Thyroid gland (tissue), 4 donors: Measurements from ENCODE around the gene KATNAL1. TPM values are rescaled to one million over a fixed set of nuclear protein-coding genes. Genes with fewer than 3 reads are reported as not detected.
A peak's percentile ranks its signal among the peaks of the same experiment; 100 is the strongest.

Source experiments
- DNase-seq, 2 donors: peaks; one replicate each; pipeline ENCODE4 v3.0.0-alpha.2; 2019
- H3K27ac ChIP-seq, 3 donors: fragments of 200-600 bp; sonication (generic); 1 replicate in 2 of 3; 2 replicates in 1 of 3; pipeline ENCODE4 v1.5.1; 2016 to 2019; ENCODE audit warnings: mild to moderate bottlenecking in 1 of 3, moderate library complexity in 1 of 3
- H3K27me3 ChIP-seq: fragments of 200-600 bp; sonication (generic); one replicate; pipeline ENCODE4 v1.5.1; 2019
- H3K36me3 ChIP-seq, 2 donors: fragments of 200-600 bp; sonication (generic); one replicate each; pipeline ENCODE4 v1.5.1; 2016 to 2019
- H3K4me1 ChIP-seq, 2 donors: fragments of 200-600 bp; sonication (generic); one replicate each; pipeline ENCODE4 v1.5.1; 2017 to 2019
- H3K4me3 ChIP-seq, 3 donors: fragments of 200-600 bp; sonication (generic); replicated peaks in 1 of 3; 1 replicate in 2 of 3; 2 replicates in 1 of 3; pipeline ENCODE4 v1.5.1; 2016; ENCODE audit warnings: mild to moderate bottlenecking in 1 of 3
- H3K9me3 ChIP-seq: fragments of 200-600 bp; sonication (generic); one replicate; pipeline ENCODE4 v1.5.1; 2017
- POLR2A ChIP-seq, 2 donors: fragments of 450-650 bp; IDR thresholded peaks; one replicate each; pipeline ENCODE4 v1.6.1; 2017; ENCODE audit warnings: antibody characterized with exemption in 2 of 2, mild to moderate bottlenecking in 2 of 2, moderate library complexity in 1 of 2
- WGBS, 2 donors: methylation state at CpG; one replicate each; pipeline ENCODE4 v1.1.5; 2017; 5-methylcytosine and 5-hydroxymethylcytosine counted together
- intact Hi-C: fragments of 100-400 bp; cut with DNase I; formaldehyde crosslinking; loops from one replicate; pipeline ENCODE4 v1.15.1; 2023
- total RNA-seq, 4 donors: library from RNA; depleted of rRNA; stranded (reverse); fragments of >200 nt; gene quantifications; one replicate each; pipeline ENCODE4 v1.2.3, GENCODE V29; 2016
- TF ChIP-seq, protein P1 (sequence below), 6 experiments: fragments of 200-600 bp in 3 of 6; fragments of 450-650 bp in 3 of 6; sonication (generic) in 3 of 6; IDR thresholded peaks; one replicate each; pipeline ENCODE4 v1.5.1; 2016 to 2019; ENCODE audit warnings: antibody characterized with exemption in 6 of 6, mild to moderate bottlenecking in 2 of 6, inconsistent platforms in 1 of 6, moderate library complexity in 1 of 6

KATNAL1 gene
- total RNA-seq, 4 donors from 2014 or later = 8.0 to 25.7 (median 9.5) TPM

DNA sequence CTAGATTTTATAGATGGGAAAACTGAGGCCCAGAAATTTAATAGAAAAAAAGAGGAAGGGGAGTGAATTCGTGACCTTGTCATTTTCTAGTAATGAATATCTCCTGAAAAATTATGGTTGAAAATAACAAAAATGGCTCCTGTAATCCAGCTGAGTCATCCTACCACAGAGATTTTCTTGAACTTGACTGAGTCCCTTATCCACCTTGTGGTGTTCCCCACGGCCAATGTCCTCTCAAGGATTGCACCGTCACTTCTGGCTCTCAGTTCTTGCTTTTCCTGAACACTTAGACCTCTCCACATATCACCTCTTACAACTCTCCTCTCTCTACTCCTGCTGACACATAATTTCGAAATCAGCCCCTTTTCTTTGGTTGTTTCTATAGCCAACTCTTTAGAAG, 1.2 kb upstream of the KATNAL1 start:
- DNase-seq = peak; percentile 36 to 37
- intact Hi-C loops = no loop called here
- Histone ChIP-seq H3K4me1 (peaks cover 3 to 22% of the 10 kb centered on the region in 2 donors), H3K36me3 (no peaks in the 10 kb centered on the region), H3K27me3 (no peaks in the 10 kb centered on the region), H3K4me3 (no peak overlapping the region), H3K27ac (no peak overlapping the region), H3K9me3 (no peaks in the 10 kb centered on the region)
- TF ChIP-seq POLR2A (IDR thresholded peaks at IDR 0.05) = no peak
- TF ChIP-seq, protein P1, sequence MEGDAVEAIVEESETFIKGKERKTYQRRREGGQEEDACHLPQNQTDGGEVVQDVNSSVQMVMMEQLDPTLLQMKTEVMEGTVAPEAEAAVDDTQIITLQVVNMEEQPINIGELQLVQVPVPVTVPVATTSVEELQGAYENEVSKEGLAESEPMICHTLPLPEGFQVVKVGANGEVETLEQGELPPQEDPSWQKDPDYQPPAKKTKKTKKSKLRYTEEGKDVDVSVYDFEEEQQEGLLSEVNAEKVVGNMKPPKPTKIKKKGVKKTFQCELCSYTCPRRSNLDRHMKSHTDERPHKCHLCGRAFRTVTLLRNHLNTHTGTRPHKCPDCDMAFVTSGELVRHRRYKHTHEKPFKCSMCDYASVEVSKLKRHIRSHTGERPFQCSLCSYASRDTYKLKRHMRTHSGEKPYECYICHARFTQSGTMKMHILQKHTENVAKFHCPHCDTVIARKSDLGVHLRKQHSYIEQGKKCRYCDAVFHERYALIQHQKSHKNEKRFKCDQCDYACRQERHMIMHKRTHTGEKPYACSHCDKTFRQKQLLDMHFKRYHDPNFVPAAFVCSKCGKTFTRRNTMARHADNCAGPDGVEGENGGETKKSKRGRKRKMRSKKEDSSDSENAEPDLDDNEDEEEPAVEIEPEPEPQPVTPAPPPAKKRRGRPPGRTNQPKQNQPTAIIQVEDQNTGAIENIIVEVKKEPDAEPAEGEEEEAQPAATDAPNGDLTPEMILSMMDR (IDR thresholded peaks at IDR 0.05) = no peak
- WGBS, 2 donors = 72 to 73% methylated on average over 4 of the region's 4 CpGs

DNA sequence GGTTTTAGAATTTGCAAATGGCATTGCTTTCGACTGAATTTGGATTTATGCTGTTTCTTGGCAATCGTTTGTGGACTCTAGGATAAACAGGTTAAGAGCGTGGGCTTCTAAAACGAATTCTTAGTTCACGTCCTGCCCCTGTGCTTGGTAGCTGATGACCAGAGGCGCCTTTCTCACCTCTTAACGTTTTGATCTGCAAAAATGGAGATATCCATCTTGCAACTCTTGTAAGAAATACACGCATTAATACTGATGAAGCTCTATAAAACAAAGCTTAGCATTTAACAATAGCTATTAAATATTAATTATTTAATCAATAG, 580 bp upstream of the KATNAL1 start:
- Histone ChIP-seq H3K4me3 (peak overlapping the region in 2 of 3 donors; percentile 80 to 97), H3K9me3 (no peaks in the 10 kb centered on the region), H3K27ac (peak overlapping the region in 2 of 3 donors; percentile 74 to 92), H3K36me3 (no peaks in the 10 kb centered on the region), H3K4me1 (peaks cover 3 to 22% of the 10 kb centered on the region in 2 donors), H3K27me3 (no peaks in the 10 kb centered on the region)
- no peak for DNase-seq
- TF ChIP-seq, protein P1 (IDR thresholded peaks at IDR 0.05) = no peak
- TF ChIP-seq POLR2A (IDR thresholded peaks at IDR 0.05) = no peak
- WGBS, 2 donors = 44 to 46% methylated on average over 8 of the region's 8 CpGs
- intact Hi-C loops = no loop called here

DNA sequence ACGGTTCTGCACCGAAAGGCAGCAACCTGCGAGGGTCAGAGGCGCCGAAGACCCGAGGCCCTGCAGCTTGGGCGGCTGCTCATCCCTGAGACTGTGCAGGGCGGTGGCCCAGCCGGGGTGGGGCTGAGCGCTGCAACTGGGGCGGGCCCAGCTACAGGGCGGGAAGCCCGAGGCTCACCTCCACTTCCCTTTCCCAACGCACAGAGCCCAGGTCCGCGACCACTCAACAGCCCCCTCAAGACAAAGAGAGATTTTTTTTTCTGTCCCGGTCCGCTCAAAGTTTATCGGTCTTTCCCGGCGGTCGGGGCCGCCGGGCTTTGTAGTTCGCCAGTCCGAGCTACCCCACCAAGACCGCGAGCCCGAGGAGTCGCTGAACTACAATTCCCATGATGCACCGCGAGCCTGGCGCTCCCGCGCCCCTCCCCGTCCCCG, 573 bp downstream of the KATNAL1 start:
- peak overlapping the region; percentile 74 to 92 (median 75) for H3K27ac ChIP-seq
- DNase-seq = peak; percentile 91
- H3K4me1 ChIP-seq = peaks cover 3 to 26% of the 10 kb centered on the region in 2 donors
- H3K36me3 ChIP-seq = no peaks in the 10 kb centered on the region
- TF ChIP-seq POLR2A (IDR thresholded peaks at IDR 0.05) = no peak
- TF ChIP-seq, protein P1 (IDR thresholded peaks at IDR 0.05) = no peak
- 1 to 2% methylated on average over 33 to 35 of the region's 37 CpGs for WGBS, 2 donors
- no peaks in the 10 kb centered on the region for H3K9me3 ChIP-seq
- H3K4me3 ChIP-seq = peak overlapping the region; percentile 27 to 97 (median 80)
- intact Hi-C loops = no loop called here
- H3K27me3 ChIP-seq = no peaks in the 10 kb centered on the region

DNA sequence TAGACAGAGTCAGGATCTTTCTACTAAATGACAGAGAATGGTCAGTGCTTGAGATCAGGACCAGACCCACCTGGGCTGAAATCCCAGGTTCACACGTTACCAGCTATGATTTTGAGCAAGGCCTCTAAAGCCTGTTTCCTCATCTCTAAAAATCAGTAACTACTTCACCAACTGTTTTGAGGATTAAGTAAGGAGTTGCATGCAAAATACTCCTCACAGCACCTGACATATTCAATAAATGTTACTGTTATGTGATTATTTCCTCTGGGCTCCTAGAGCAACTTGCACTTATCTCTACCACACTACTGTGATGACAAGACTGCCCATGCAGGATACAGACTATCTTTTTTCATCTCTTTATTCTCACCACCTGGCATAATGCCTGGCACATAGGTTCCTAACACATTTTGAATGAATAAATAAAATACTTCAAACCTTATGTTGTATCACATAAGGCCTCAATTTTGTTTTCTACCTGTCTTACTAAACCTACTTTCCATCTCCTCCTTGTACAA, 1.8 kb downstream of the KATNAL1 start:
- Histone ChIP-seq H3K27me3 (no peaks in the 10 kb centered on the region), H3K4me3 (no peak overlapping the region), H3K4me1 (peaks cover 3 to 27% of the 10 kb centered on the region in 2 donors), H3K9me3 (no peaks in the 10 kb centered on the region), H3K36me3 (no peaks in the 10 kb centered on the region), H3K27ac (no peak overlapping the region)
- intact Hi-C loops = no loop called here
- TF ChIP-seq POLR2A (IDR thresholded peaks at IDR 0.05) = no peak
- TF ChIP-seq, protein P1 (IDR thresholded peaks at IDR 0.05) = no peak
- no peak for DNase-seq
- WGBS, 2 donors = 95 to 97% methylated on average over 1 of the region's 1 CpG

DNA sequence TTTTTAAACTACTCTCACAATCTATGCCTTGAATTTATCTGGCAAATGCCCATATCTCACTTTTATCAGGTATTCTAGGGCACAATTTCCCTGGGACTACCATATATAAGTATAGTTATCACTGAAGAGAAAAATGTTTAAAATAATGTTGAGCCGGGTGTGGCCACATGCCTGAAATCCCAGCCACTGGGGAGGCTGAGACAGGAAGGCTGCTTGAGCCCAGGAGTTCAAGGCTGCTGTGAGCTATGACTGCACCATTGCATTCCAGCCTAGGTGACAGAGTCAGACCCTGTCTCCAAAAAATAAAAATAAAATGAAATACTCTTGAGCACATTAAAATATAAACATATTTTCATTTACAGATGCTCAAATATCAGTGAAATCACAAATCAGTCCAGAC, 4.1 kb downstream of the KATNAL1 start:
- H3K4me1 ChIP-seq = peaks cover 3 to 26% of the 10 kb centered on the region in 2 donors
- H3K36me3 ChIP-seq = no peaks in the 10 kb centered on the region
- no peak overlapping the region for H3K27ac ChIP-seq
- no peak overlapping the region for H3K4me3 ChIP-seq
- H3K9me3 ChIP-seq = no peaks in the 10 kb centered on the region
- 74 to 83% methylated on average over 1 of the region's 1 CpG for WGBS, 2 donors
- no peaks in the 10 kb centered on the region for H3K27me3 ChIP-seq
- TF ChIP-seq, protein P1 (IDR thresholded peaks at IDR 0.05) = no peak
- no peak for TF ChIP-seq POLR2A (IDR thresholded peaks at IDR 0.05)
- no peak for DNase-seq
- intact Hi-C loops = no loop called here
